Measurements from ENCODE around the gene DNAH6.

Gene DNAH6

GRCh38 chr2:84686783-84687476 lies 170.6 kb downstream of the DNAH6 start:
- in situ Hi-C loops (cut with MboI; ENCODE audit: low sequenced_read_pairs) = no loop called here

GRCh38 chr2:84687498-84688149 lies 171.3 kb downstream of the DNAH6 start:
- in situ Hi-C loops (cut with MboI; ENCODE audit: low sequenced_read_pairs) = no loop called here

GRCh38 chr2:84690225-84690624 lies 173.9 kb downstream of the DNAH6 start:
- in situ Hi-C loops (cut with MboI; ENCODE audit: low sequenced_read_pairs) = no loop called here

GRCh38 chr2:84694088-84694622 lies 177.9 kb downstream of the DNAH6 start:
- in situ Hi-C loops (cut with MboI; ENCODE audit: low sequenced_read_pairs) = no loop called here

- in situ Hi-C loops (cut with MboI; ENCODE audit: low sequenced_read_pairs) = no loop called here
These were observed 181.6 kb downstream of the DNAH6 start for GRCh38 chr2:84697895-84698294.

GRCh38 chr2:84700006-84700405 lies 183.7 kb downstream of the DNAH6 start:
- in situ Hi-C loops (cut with MboI; ENCODE audit: low sequenced_read_pairs) = no loop called here

GRCh38 chr2:84701880-84702279 lies 185.6 kb downstream of the DNAH6 start:
- in situ Hi-C loops (cut with MboI; ENCODE audit: low sequenced_read_pairs) = no loop called here

- in situ Hi-C loops (cut with MboI; ENCODE audit: low sequenced_read_pairs) = no loop called here
These were observed 186.6 kb downstream of the DNAH6 start for GRCh38 chr2:84702941-84703340.

GRCh38 chr2:84703831-84704230 lies 187.5 kb downstream of the DNAH6 start:
- in situ Hi-C loops (cut with MboI; ENCODE audit: low sequenced_read_pairs) = no loop called here

GRCh38 chr2:84704505-84705244 lies 188.4 kb downstream of the DNAH6 start:
- in situ Hi-C loops (cut with MboI; ENCODE audit: low sequenced_read_pairs) = no loop called here

- in situ Hi-C loops (cut with MboI; ENCODE audit: low sequenced_read_pairs) = no loop called here
These were observed 189.6 kb downstream of the DNAH6 start for GRCh38 chr2:84705858-84706257.

- in situ Hi-C loops (cut with MboI; ENCODE audit: low sequenced_read_pairs) = no loop called here
These were observed 192.1 kb downstream of the DNAH6 start for GRCh38 chr2:84708442-84708841.

GRCh38 chr2:84711651-84712050 lies 195.4 kb downstream of the DNAH6 start:
- in situ Hi-C loops (cut with MboI; ENCODE audit: low sequenced_read_pairs) = no loop called here

GRCh38 chr2:84713441-84713840 lies 197.1 kb downstream of the DNAH6 start:
- in situ Hi-C loops (cut with MboI; ENCODE audit: low sequenced_read_pairs) = no loop called here

- in situ Hi-C loops (cut with MboI; ENCODE audit: low sequenced_read_pairs) = no loop called here
These were observed 200.3 kb downstream of the DNAH6 start for GRCh38 chr2:84716564-84716963.

GRCh38 chr2:84717302-84717701 lies 201.0 kb downstream of the DNAH6 start:
- in situ Hi-C loops (cut with MboI; ENCODE audit: low sequenced_read_pairs) = no loop called here

GRCh38 chr2:84719434-84719833 lies 203.1 kb downstream of the DNAH6 start:
- in situ Hi-C loops (cut with MboI; ENCODE audit: low sequenced_read_pairs) = no loop called here

GRCh38 chr2:84723831-84724230 lies 207.5 kb downstream of the DNAH6 start:
- in situ Hi-C loops (cut with MboI; ENCODE audit: low sequenced_read_pairs) = no loop called here

GRCh38 chr2:84725717-84726116 lies 209.4 kb downstream of the DNAH6 start:
- in situ Hi-C loops (cut with MboI; ENCODE audit: low sequenced_read_pairs) = no loop called here

GRCh38 chr2:84727315-84727714 lies 211.0 kb downstream of the DNAH6 start:
- in situ Hi-C loops (cut with MboI; ENCODE audit: low sequenced_read_pairs) = no loop called here

- in situ Hi-C loops (cut with MboI; ENCODE audit: low sequenced_read_pairs) = no loop called here
These were observed 212.9 kb downstream of the DNAH6 start for GRCh38 chr2:84729224-84729623.

- in situ Hi-C loops (cut with MboI; ENCODE audit: low sequenced_read_pairs) = no loop called here
These were observed 214.9 kb downstream of the DNAH6 start for GRCh38 chr2:84731185-84731584.
